HG02571 (cell line): ENCODE measurements around the gene SLC35F3.
A peak's percentile ranks its signal among the peaks of the same experiment; 100 is the strongest.

ENCODE experiments used
- ATAC-seq: cut with Tn5 transposase; IDR thresholded peaks from one replicate; pipeline ENCODE4 v1.9.1; 2021; ENCODE audit warnings: mild to moderate bottlenecking, moderate library complexity; ENCODE audit not compliant: unreplicated experiment

The SLC35F3 gene

GRCh38 chr1:234309243-234309597 is 404.7 kb downstream of the SLC35F3 start:
- no peak for ATAC-seq

GRCh38 chr1:234309598-234310459 is 405.4 kb downstream of the SLC35F3 start:
- ATAC-seq: peak; percentile 72

- ATAC-seq: no peak
Measured at GRCh38 chr1:234310460-234310817, 406.0 kb downstream of the SLC35F3 start.

- ATAC-seq: no peak
Measured at GRCh38 chr1:234311414-234311813, 406.9 kb downstream of the SLC35F3 start.

GRCh38 chr1:234313171-234313570 is 408.7 kb downstream of the SLC35F3 start:
- ATAC-seq: no peak

GRCh38 chr1:234315091-234315541 is 410.6 kb downstream of the SLC35F3 start:
- ATAC-seq: no peak

GRCh38 chr1:234315588-234315987 is 411.1 kb downstream of the SLC35F3 start:
- no peak for ATAC-seq

GRCh38 chr1:234316486-234316885 is 412.0 kb downstream of the SLC35F3 start:
- no peak for ATAC-seq

GRCh38 chr1:234316937-234317336 is 412.5 kb downstream of the SLC35F3 start:
- ATAC-seq: no peak

- ATAC-seq: no peak
Measured at GRCh38 chr1:234320069-234320468, 415.6 kb downstream of the SLC35F3 start.

- no peak for ATAC-seq
Measured at GRCh38 chr1:234320549-234320948, 416.1 kb downstream of the SLC35F3 start.

- no peak for ATAC-seq
Measured at GRCh38 chr1:234321231-234321630, 416.8 kb downstream of the SLC35F3 start.

- no peak for ATAC-seq
Measured at GRCh38 chr1:234322097-234322496, 417.6 kb downstream of the SLC35F3 start.

GRCh38 chr1:234322979-234323378 is 418.5 kb downstream of the SLC35F3 start:
- no peak for ATAC-seq

GRCh38 chr1:234324821-234325220 is 420.3 kb downstream of the SLC35F3 start:
- ATAC-seq: no peak

- ATAC-seq: no peak
Measured at GRCh38 chr1:234325878-234326496, 421.5 kb downstream of the SLC35F3 start.

GRCh38 chr1:234326497-234327366 is 422.3 kb downstream of the SLC35F3 start:
- no peak for ATAC-seq

- ATAC-seq: no peak
Measured at GRCh38 chr1:234327577-234328164, 423.2 kb downstream of the SLC35F3 start.

GRCh38 chr1:234330843-234331215 is 426.4 kb downstream of the SLC35F3 start:
- no peak for ATAC-seq

- no peak for ATAC-seq
Measured at GRCh38 chr1:234331507-234331906, 427.0 kb downstream of the SLC35F3 start.

- no peak for ATAC-seq
Measured at GRCh38 chr1:234336359-234336758, 431.9 kb downstream of the SLC35F3 start.
